Spleen (tissue), 7 donors: ENCODE measurements around the gene RAB22A.

ENCODE experiments used
- CTCF ChIP-seq, 11 experiments: fragments of 200-600 bp in 7 of 11; fragments of 450-650 bp in 4 of 11; sonication (generic) in 4 of 11; IDR thresholded peaks in 8 of 11; conservative IDR thresholded peaks in 3 of 11; 1 replicate in 7 of 11; 2 replicates in 4 of 11; pipeline versions ENCODE4 v1.4.0 to v1.8.0; 2016 to 2021; ENCODE audit warnings: antibody characterized with exemption in 11 of 11, inconsistent platforms in 4 of 11, mild to moderate bottlenecking in 1 of 11
- POLR2A ChIP-seq, 3 donors: fragments of 450-650 bp; IDR thresholded peaks; one replicate each; pipeline ENCODE4 v1.5.1; 2017; ENCODE audit warnings: antibody characterized with exemption in 3 of 3, mild to moderate bottlenecking in 1 of 3
- POLR2AphosphoS5 ChIP-seq, 3 donors: sonication (generic); formaldehyde crosslinking; IDR thresholded peaks; one replicate each; pipeline ENCODE4 v1.5.1; 2017; ENCODE audit warnings: antibody characterized with exemption in 3 of 3
- donor health status: DM: no; HTN: no; CAD: no; lungs with moderate emphysema.
- donor health status: DM: no; HTN: no; CAD: no.
- donor health status: DM: no; HTN: no; CAD: no.

GRCh38 chr20:58306421-58307261, 2.9 kb upstream of the RAB22A start:
- no peak for TF ChIP-seq CTCF (IDR thresholded peaks at IDR 0.05 in 8 of 11, conservative IDR thresholded peaks at IDR 0.05 in 3 of 11)
- TF ChIP-seq POLR2A (IDR thresholded peaks at IDR 0.05), result no peak
- TF ChIP-seq POLR2AphosphoS5 (IDR thresholded peaks at IDR 0.05), result peak in 1 of 3 donors; percentile 85
